ENCODE results near the gene PGLYRP2. TPM values are rescaled to one million over a fixed set of nuclear protein-coding genes. Genes with fewer than 3 reads are reported as not detected.

Gene PGLYRP2
- total and polyA plus RNA-seq, 5 donors: not detected

GRCh38 chr19:15429825-15430467, 49.4 kb downstream of the PGLYRP2 start:
- no peak for ATAC-seq
- intact Hi-C loops (cut with DNase I): no loop called here
- peak in 1 of 3 donors; percentile 47 for DNase-seq
- H3K9me3 ChIP-seq (ENCODE audit: control insufficient read depth, low read length): no peaks in the 10 kb centered on the region
- H3K27me3 ChIP-seq (ENCODE audit: control insufficient read depth, insufficient read depth): no peaks in the 10 kb centered on the region
- H3K27ac ChIP-seq (ENCODE audit: low read length): no peak overlapping the region
- H3K4me1 ChIP-seq (ENCODE audit: control insufficient read depth, insufficient read depth, low read length): peaks cover 11% of the 10 kb centered on the region
- WGBS: 85% methylated on average over 24 of the region's 24 CpGs
- no peak overlapping the region for H3K4me3 ChIP-seq (ENCODE audit: low read length)

GRCh38 chr19:15428956-15429824, 50.1 kb downstream of the PGLYRP2 start:
- no peak for ATAC-seq
- H3K27me3 ChIP-seq (ENCODE audit: control insufficient read depth, insufficient read depth): no peaks in the 10 kb centered on the region
- 72% methylated on average over 22 of the region's 22 CpGs for WGBS
- peaks cover 11% of the 10 kb centered on the region for H3K4me1 ChIP-seq (ENCODE audit: control insufficient read depth, insufficient read depth, low read length)
- intact Hi-C loops (cut with DNase I): no loop called here
- DNase-seq: peak in 2 of 3 donors; percentile 58 to 69
- H3K9me3 ChIP-seq (ENCODE audit: control insufficient read depth, low read length): no peaks in the 10 kb centered on the region
- H3K27ac ChIP-seq (ENCODE audit: low read length): no peak overlapping the region
- H3K4me3 ChIP-seq (ENCODE audit: low read length): no peak overlapping the region

- Histone ChIP-seq H3K4me3 (ENCODE audit: low read length) (no peak overlapping the region), H3K4me1 (ENCODE audit: control insufficient read depth, insufficient read depth, low read length) (peaks cover 11% of the 10 kb centered on the region), H3K27me3 (ENCODE audit: control insufficient read depth, insufficient read depth) (no peaks in the 10 kb centered on the region), H3K27ac (ENCODE audit: low read length) (no peak overlapping the region), H3K9me3 (ENCODE audit: control insufficient read depth, low read length) (no peaks in the 10 kb centered on the region)
- 94% methylated on average over 35 of the region's 35 CpGs for WGBS
- intact Hi-C loops (cut with DNase I): no loop called here
- DNase-seq (peak in 2 of 3 donors; percentile 59 to 63), ATAC-seq (no peak)
These were observed 51.3 kb downstream of the PGLYRP2 start for GRCh38 chr19:15427991-15428471.

- Histone ChIP-seq H3K9me3 (ENCODE audit: control insufficient read depth, low read length) (no peaks in the 10 kb centered on the region), H3K4me3 (ENCODE audit: low read length) (no peak overlapping the region), H3K27me3 (ENCODE audit: control insufficient read depth, insufficient read depth) (no peaks in the 10 kb centered on the region), H3K27ac (ENCODE audit: low read length) (no peak overlapping the region), H3K4me1 (ENCODE audit: control insufficient read depth, insufficient read depth, low read length) (peaks cover 11% of the 10 kb centered on the region)
- ATAC-seq: no peak
- peak in 1 of 3 donors; percentile 49 for DNase-seq
- intact Hi-C loops (cut with DNase I): no loop called here
- WGBS: 97% methylated on average over 25 of the region's 25 CpGs
These were observed 52.0 kb downstream of the PGLYRP2 start for GRCh38 chr19:15427350-15427700.

- no peak for ATAC-seq
- H3K4me3 ChIP-seq (ENCODE audit: low read length): no peak overlapping the region
- WGBS: 87% methylated on average over 16 of the region's 16 CpGs
- H3K27me3 ChIP-seq (ENCODE audit: control insufficient read depth, insufficient read depth): no peaks in the 10 kb centered on the region
- intact Hi-C loops (cut with DNase I): no loop called here
- H3K4me1 ChIP-seq (ENCODE audit: control insufficient read depth, insufficient read depth, low read length): peaks cover 11% of the 10 kb centered on the region
- peak in 2 of 3 donors; percentile 32 to 48 for DNase-seq
- no peak overlapping the region for H3K27ac ChIP-seq (ENCODE audit: low read length)
- H3K9me3 ChIP-seq (ENCODE audit: control insufficient read depth, low read length): no peaks in the 10 kb centered on the region
These were observed 52.6 kb downstream of the PGLYRP2 start for GRCh38 chr19:15426485-15427349.

GRCh38 chr19:15425321-15425950, 53.9 kb downstream of the PGLYRP2 start:
- DNase-seq: peak in 2 of 3 donors; percentile 29 to 41
- no peaks in the 10 kb centered on the region for H3K27me3 ChIP-seq (ENCODE audit: control insufficient read depth, insufficient read depth)
- no peaks in the 10 kb centered on the region for H3K9me3 ChIP-seq (ENCODE audit: control insufficient read depth, low read length)
- intact Hi-C loops (cut with DNase I): no loop called here
- WGBS: 96% methylated on average over 36 of the region's 36 CpGs
- ATAC-seq: no peak
- H3K4me3 ChIP-seq (ENCODE audit: low read length): no peak overlapping the region
- H3K27ac ChIP-seq (ENCODE audit: low read length): no peak overlapping the region
- H3K4me1 ChIP-seq (ENCODE audit: control insufficient read depth, insufficient read depth, low read length): peaks cover 1% of the 10 kb centered on the region

GRCh38 chr19:15424692-15425272, 54.5 kb downstream of the PGLYRP2 start:
- H3K27me3 ChIP-seq (ENCODE audit: control insufficient read depth, insufficient read depth): no peaks in the 10 kb centered on the region
- no peak overlapping the region for H3K4me3 ChIP-seq (ENCODE audit: low read length)
- no peak for ATAC-seq
- H3K4me1 ChIP-seq (ENCODE audit: control insufficient read depth, insufficient read depth, low read length): peaks cover 1% of the 10 kb centered on the region
- peak in 2 of 3 donors; percentile 47 to 59 for DNase-seq
- WGBS: 97% methylated on average over 38 of the region's 38 CpGs
- intact Hi-C loops (cut with DNase I): no loop called here
- no peaks in the 10 kb centered on the region for H3K9me3 ChIP-seq (ENCODE audit: control insufficient read depth, low read length)
- no peak overlapping the region for H3K27ac ChIP-seq (ENCODE audit: low read length)

GRCh38 chr19:15424121-15424520, 55.2 kb downstream of the PGLYRP2 start:
- intact Hi-C loops (cut with DNase I): no loop called here
- H3K9me3 ChIP-seq (ENCODE audit: control insufficient read depth, low read length): no peaks in the 10 kb centered on the region
- no peaks in the 10 kb centered on the region for H3K27me3 ChIP-seq (ENCODE audit: control insufficient read depth, insufficient read depth)
- ATAC-seq (no peak), DNase-seq (peak in 2 of 3 donors; percentile 49 to 57)
- H3K4me3 ChIP-seq (ENCODE audit: low read length): no peak overlapping the region
- 96% methylated on average over 13 of the region's 13 CpGs for WGBS
- H3K27ac ChIP-seq (ENCODE audit: low read length): no peak overlapping the region
- peaks cover 1% of the 10 kb centered on the region for H3K4me1 ChIP-seq (ENCODE audit: control insufficient read depth, insufficient read depth, low read length)

GRCh38 chr19:15423130-15423529, 56.2 kb downstream of the PGLYRP2 start:
- no peaks in the 10 kb centered on the region for H3K27me3 ChIP-seq (ENCODE audit: control insufficient read depth, insufficient read depth)
- DNase-seq (peak in 2 of 3 donors; percentile 20 to 45), ATAC-seq (no peak)
- WGBS: 99% methylated on average over 6 of the region's 6 CpGs
- intact Hi-C loops (cut with DNase I): no loop called here
- H3K9me3 ChIP-seq (ENCODE audit: control insufficient read depth, low read length): no peaks in the 10 kb centered on the region
- H3K4me1 ChIP-seq (ENCODE audit: control insufficient read depth, insufficient read depth, low read length): peaks cover 1% of the 10 kb centered on the region
- no peak overlapping the region for H3K27ac ChIP-seq (ENCODE audit: low read length)
- no peak overlapping the region for H3K4me3 ChIP-seq (ENCODE audit: low read length)

Data from right cardiac atrium (tissue), 5 donors.